GM19324 (cell line): ENCODE data around the gene PRKCE.
"Not testable (repeated sequence)": the region's sequence is repeated elsewhere in the genome, so short reads cannot be mapped to it uniquely, and the experiment has no call there.

ENCODE experiments used
- ATAC-seq: cut with Tn5 transposase; IDR thresholded peaks from one replicate; pipeline ENCODE4 v1.9.1; 2021; ENCODE audit warnings: mild to moderate bottlenecking, moderate library complexity; ENCODE audit not compliant: unreplicated experiment, low FRiP score

Gene PRKCE

DNA sequence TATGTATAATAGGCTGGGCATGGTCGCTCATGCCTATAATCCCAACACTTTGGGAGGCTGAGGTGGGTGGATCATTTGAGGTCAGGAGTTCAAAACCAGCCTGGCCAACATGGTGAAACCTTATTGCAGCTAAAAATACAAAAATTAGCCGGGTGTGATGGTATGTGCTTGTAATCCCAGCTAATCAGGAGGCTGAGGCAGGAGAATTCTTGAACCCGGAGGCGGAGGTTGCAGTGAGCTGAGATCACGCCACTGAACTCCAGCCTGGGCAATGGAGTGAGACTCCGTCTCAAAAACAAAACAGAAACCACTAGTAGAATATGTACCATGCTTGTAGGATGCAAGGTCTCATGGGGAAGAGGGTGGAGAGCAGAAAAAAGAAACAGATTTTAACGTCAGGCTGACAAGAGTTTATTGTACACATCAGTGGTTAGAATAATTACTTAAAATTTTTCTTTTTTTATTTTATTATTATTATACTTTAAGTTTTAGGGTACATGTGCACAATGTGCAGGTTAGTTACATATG, 44.1 kb downstream of the PRKCE start:
- ATAC-seq, result not testable (repeated sequence)

DNA sequence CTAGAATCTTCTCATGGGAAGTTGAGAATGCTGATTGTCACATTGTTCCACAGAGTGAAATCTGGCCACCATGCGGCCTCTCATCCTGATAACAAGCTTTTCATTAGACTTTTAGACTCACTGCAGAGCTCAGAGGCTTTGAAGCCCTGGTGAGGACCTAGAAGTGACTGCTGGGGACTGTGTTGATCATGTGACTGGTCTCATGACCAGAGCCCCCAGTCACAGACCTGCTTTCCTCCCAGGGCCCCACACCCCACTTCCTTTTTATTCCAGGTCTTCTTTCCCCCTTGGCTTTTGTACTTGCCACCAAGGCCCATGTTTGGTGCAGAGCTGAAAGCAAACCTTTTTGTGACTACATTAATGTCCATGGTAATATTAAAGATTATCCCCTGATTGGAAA, 45.2 kb downstream of the PRKCE start:
- ATAC-seq, result no peak

DNA sequence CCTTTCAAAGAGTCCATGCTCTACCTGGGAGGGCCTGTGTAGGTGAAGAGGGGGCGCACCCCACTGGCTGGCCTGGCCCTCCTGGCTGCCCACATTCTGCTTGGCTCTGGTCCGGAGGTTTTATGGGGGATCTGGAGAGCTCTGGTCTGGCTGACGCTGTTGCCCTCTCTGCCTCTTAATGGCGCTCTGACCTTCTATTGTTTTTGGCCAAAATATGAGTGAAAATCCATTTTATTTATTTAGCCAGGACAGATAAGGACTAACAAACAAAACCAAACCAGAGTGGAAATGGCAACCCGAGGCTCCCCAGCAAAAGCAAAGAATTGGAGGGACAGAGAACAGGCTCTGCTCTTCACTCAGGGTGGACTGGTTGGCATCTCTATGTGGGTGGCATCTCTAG, 45.7 kb downstream of the PRKCE start:
- ATAC-seq, result no peak

DNA sequence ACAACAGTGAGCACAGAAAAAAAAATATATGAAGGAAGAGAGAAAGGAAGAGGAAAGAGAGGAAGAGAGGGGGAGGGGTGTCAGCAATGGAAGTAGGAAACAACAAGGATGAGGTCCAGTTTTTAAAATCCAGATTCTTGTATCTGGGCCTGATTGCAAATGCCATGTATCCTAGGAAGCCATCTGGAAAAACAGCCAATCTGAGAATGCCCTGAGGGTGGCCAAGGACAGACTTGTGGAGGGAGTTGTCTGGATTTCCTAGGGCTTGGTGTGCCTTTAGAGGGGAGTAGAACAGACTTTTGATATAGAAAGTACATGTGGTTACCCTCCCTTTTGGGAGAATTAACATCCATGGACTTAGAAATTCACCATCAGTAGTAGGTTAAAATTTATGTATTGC, 47.1 kb downstream of the PRKCE start:
- ATAC-seq, result no peak

DNA sequence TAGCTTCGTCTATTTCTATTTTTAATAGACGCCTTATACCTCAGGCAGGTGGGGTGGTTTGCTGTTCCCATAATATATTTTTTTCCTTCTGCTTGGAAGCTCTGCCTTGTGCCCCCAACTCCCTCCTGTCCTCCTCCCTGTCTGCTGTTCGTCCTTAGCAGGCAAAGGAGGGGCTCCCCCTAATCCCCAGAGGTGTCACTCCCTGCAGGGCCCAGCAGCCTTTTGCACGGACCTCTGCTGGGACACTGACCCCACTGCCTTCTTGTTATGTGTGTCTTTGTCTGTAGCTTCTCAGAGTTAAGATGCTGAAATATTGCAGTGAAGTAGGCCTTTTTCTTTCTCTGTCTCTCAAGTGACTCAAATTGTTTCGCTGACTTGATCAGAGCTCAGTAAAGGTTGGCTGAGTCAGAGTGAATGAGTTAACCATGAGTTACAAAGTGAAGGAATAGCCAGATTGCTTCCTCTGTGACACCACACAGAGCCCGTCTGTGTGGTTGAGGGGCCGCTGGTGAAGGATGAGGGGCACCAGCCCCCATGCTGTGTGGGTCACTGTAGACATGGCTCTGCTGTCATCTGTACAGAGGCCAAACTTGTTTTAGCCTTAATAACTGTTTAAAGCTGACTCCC, 47.7 kb downstream of the PRKCE start:
- ATAC-seq, result no peak

DNA sequence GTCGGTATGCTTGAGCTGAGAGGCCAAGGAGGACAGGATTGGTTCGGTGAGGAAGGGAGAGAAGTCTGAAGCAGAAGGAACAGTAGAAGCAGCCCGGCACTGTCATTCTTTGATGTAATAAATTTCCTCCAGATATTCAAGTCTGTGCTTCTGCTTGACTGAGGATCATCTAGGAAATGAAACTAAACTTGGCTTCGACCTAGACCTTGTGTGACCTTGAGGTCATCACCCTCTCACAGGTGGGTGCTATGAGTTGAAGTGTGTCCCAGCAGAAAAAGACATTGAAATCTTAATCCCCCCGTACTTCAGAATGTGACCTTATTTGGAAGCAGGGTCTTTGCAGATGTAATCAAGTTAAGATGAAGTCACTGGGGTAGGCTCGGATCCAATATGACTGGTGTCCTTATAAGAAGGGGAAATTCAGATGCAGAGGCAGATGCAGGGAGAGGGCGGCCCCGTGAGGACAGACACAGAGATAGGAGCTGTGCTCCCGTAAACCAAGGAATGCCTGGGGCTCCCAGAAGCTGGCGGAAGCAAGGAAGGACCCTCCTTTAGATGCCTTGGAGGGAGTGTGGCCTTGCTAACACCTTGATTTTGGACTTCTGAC, 49.0 kb downstream of the PRKCE start:
- no peak for ATAC-seq

DNA sequence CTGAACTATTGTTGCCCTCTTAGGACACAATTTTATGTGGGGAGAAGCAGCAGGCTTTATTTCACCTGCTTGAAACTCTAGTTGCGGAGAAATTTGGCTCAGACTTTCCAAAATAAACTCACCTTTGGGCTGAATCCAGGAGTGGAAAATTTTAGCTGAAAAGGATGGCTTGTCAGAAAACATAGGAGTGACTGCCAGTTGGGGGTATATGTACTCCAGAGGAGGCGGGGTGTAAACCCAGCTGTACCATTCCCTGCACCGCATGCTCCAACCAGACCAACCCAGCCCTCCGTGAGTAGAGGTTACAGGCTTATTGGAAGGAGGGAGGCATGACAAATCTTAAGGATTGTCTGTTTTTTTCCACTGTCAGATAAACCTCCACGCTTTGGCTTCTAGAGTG, 53.8 kb downstream of the PRKCE start:
- no peak for ATAC-seq

DNA sequence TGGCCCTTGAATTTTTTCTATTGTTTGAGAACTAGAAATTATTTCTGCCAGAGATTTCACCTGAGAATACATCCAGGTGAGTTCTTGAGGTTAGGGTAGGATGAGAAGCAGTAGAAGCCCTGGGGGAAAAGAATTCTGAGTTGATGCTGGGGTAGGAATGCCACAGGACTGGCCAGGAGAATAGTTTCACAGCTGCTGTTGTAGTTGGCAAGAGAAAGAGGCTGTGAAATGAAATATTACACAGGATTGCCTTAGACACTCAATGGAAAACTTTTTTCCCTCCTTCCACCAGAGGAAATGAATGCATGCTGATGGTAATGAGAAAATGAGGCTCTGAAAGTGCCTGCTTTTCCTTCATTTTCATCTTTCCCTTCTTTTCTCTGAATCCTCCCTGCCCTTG, 54.6 kb downstream of the PRKCE start:
- ATAC-seq, result no peak

DNA sequence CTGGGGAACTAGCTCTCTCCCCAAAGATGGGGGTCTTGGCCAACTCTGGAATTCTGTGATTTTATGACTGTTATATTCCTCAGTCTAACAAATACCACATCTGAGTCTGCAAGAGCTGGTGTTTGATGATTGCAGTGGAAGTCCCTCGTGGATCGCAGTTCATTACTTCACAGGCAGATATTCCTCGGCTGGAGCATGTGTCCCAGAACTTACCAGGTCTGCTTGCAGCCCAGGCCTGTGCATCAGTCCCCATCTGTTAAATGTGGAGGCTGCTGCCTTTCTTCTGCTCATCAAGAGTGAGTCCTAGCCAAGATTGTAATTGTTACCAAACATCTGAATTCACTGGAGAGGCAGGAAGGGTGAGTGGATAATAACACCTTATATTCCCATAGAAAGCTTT, 55.5 kb downstream of the PRKCE start:
- ATAC-seq, result no peak

DNA sequence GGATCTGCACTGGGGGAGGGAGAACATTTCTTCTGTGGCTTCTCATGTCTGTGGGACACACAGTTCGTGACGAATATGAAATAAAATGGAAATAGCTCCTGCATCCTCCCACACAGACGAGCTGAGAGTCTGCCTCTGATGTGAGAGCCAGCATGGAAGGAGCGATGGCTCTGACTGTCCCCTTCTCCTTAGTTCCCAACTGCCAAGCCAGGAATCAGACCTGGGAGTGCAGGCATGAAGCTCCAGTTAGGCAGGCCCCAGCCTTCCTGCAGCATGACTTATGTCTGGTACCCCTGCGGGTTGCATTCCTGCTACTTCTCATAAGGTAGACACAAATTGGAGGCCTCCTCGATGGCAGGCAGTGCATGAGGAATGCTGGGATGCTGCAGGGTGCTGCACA, 56.2 kb downstream of the PRKCE start:
- no peak for ATAC-seq

DNA sequence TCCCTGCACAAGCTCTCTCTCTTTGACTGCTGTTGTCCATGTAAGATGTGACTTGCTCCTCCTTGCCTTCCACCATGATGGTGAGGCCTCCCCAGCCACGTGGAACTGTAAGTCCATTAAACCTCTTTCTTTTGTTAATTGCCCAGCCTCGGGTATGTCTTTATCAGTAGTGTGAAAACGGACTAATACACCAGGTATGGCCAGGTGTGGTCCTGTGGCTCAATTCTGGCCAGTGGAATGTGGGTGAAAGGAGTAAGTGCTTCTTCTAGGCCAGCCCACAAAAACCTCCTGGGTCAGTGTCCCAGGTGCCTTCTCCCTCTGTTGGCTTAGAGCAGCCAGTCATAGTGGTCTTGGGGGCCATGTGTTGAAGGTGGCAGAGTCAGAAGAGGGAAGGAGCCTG, 57.0 kb downstream of the PRKCE start:
- ATAC-seq, result no peak

DNA sequence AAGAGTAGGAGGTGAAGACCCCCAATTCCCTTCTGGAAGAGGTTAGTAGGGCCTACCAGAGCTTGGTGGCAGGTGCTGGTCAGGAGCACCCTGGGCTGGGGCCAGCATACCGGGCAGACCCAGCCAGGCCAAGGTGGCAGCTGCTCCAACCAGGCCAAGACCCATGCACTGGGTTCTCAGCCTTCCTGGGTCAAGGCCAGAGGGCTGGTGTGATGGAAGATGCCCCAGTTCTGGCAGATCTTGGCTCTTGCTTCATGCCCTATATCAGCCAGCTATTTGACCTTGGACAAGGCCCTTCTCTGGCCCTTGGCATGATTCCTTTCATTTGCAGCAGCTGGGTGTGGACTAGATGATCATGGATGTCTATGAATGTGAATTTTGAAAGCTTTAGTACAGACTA, 57.7 kb downstream of the PRKCE start:
- ATAC-seq, result no peak

DNA sequence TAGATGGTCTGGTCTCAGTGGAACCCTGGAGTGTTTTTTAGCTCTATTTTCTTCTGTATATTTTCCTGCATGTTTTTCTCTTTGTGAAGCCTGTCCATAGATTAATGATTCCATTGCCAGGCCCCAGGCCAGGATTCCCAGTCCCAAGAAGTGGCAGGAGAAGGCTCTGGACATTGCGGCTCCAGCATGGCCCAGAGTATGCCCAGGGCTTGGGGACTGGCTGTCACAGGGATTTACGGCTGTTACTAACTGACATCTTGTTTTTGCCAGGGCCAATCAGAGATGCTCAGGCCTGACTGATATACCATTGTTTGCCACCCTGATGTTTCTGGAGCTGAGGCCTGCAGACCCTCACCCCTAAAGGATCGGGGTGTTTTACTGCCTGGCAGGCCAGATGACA, 59.0 kb downstream of the PRKCE start:
- no peak for ATAC-seq

DNA sequence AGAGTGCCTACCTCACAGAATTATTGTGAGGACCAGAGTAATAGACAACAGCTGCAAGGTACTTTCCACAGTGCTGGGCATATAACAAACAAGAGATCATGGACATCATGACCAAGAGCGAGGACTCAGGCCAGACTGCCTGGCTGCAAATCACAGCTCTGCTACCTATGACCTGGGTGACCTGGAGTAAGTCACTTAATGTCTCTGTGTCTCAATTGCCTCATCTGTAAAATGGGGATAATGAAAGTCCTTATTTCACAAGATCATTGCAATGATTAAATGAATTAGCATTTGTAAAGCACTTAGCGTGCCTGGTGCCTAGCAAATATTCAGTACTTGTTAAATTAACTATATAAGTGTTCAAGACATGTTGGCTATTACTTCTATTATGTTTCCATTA, 59.7 kb downstream of the PRKCE start:
- ATAC-seq, result no peak

DNA sequence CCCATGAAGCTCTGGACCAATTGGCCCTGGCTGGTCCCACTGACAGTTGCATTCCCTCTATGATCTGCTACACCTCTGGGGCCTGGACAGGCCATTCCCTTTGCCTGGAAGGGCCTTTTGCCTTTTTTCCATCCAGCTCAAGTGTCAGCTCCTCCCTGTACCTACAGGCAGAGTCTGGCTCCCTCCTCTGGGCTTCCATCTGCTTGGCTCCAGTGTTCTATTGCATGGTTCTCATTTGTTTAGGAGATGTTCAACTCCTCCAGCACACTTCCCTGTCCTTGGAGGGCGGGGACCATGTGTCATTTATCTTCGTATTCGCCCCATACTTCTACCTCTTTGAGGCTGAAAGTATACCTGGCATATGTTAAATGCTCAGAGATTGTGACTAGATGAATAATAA, 61.1 kb downstream of the PRKCE start:
- no peak for ATAC-seq

DNA sequence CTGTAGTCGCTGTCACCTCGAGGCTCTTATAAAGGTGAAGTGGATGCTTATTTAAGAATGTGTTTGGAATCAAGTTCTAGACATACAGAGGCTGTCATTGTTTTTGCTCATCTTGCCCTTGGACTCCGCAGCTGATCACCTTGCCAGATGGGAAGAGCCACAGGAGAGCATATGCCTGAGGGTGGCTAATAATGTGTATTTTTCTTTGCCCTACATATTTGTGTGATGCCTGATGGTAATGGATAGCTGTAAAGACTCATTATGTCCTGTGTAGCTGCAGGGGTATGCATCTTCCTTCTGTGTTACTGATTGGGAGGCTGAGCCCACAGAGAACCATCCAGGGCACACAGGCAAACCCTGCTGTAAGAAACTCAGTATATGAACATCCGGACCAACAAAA, 61.7 kb downstream of the PRKCE start:
- no peak for ATAC-seq

DNA sequence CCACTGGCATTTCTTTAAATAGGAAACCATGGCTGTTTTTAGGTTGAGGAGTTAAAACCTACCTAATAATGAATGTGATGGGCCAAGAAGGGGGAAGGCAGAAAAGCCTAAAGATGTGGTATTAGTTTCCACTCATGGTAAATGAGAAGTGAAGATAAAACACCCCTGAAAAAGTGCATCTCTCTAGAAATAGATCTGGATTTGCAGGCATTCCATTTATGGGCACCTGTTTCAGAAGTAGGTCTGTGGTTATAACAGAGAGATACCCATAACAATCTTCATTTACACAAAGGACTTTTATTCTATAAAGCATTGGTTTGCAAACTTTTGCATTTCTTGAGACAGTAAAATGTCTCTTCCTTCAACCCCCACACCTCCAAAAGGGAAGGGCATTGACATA, 62.1 kb downstream of the PRKCE start:
- no peak for ATAC-seq

DNA sequence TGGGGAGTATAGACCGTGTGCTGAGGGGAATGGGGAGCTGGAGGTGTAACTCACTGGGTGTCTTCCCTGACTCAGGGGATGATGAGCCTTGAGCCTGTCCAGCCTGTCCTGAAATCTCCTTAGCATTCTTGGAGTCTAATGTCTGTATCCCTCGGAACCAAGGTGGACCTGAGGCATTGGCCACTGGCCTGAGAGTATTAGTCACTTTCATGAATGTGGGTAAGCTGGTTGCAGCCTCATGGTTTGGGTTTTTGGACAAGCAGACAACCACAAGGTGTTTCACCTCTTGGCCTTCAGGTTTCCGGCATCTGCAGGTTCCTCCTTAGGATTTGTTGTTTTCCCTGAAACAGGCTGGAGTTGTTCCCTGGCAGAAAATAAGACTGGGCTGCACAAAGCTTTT, 63.2 kb downstream of the PRKCE start:
- no peak for ATAC-seq

DNA sequence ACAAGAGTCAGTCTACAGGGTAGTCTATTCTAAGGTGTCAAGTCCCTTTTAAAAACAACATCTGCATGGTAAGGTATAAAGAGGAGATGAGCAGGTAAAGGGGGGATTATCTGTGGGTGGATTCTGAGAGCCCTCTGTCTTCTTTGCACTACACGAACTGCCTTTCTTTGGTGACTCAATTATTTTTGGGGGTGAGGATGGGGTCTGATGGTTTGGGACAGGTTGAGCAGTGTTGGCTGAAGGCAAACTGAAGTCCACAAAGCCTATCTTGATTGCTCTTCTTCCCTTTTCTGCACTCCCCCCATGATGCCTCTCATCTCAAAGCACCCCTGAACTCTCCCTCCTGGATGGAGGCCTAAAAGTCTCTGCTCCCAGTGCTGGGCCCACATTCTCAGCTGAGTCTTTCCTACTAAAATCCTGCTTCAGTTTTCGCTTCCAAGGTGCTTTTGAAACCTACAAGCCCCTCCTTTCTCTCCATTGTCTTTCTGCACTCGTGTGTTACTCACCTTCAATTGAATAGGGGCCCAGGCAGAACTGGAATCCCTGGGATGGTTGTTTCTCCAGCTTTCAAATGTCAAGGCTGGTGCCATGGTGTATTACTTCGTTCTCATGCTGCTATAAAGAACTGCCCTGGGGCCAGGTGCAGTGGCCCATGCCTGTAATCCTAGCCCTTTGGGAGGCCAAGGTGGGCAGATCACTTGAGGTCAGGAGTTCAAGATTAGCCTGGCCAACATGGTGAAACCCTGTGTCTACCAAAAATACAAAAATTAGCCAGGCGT, 64.3 kb downstream of the PRKCE start:
- ATAC-seq, result no peak

DNA sequence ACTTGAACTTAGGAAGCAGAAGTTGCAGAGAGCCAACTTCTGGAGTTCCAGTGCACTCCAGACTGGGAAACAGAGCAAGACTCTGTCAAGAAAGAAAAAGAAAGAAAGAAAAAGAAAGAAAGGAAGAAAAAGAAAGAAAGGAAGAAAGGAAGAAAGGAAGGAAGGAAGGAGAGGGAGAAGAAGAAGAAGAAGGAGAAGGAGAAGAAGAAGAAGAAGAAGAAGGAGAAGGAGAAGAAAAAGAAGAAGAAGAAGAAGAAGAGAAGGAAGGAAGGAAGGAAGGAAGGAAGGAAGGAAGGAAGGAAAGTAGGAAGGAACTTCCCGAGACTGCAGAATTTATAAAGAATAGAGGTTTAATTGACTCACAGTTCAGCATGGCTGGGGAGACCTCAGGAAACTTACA, 65.0 kb downstream of the PRKCE start:
- not testable (repeated sequence) for ATAC-seq

DNA sequence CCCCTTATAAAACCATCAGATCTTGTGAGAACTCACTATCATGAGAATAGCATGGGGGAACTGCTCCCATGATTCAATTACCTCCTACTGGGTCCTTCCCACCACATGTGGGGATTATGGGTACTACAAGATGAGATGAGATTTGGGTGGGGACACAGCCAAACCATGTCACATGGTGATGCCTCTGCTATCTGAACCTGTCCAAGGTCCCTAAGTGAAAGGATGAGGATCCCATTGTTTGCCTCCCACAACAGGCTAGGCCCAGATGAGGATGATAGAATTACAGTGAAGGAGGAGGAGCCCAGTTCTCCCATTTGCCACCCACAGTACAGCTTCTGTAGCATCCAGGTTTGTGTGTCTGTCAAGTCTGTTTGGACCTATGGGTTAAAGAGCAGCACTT, 65.4 kb downstream of the PRKCE start:
- ATAC-seq, result no peak

DNA sequence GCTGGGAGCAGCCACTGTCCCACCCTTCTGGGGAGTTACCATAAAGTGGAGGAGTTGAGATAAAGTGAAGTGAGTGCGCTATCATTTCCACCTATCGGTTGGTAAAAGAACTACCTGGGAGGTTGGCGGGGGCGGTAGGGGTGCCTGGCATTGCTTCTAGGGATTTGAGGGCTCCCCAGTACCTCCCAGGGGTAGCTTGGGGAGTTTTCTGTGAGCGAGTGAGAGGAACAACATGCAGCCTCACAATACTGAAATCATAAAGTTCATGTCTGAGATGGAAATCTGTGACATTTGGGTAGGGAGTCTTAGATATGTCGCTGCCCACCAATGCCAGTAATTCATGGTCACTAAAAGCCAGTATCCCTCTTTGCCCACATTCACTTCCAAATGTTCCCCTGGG, 68.7 kb downstream of the PRKCE start:
- no peak for ATAC-seq
